GM23338 (cell line): ENCODE data around the gene NEDD4. TPM values are rescaled to one million over a fixed set of nuclear protein-coding genes. Genes with fewer than 3 reads are reported as not detected.
A peak's percentile ranks its signal among the peaks of the same experiment; 100 is the strongest.
"Not testable (repeated sequence)": the region's sequence is repeated elsewhere in the genome, so short reads cannot be mapped to it uniquely, and the experiment has no call there.

Experiments
- ATAC-seq: fragments of 200-7000 bp; cut with Tn5 transposase; 3 replicates; pipeline ENCODE4 v1.9.1; 2020
- DNase-seq: peaks from one replicate; pipeline ENCODE4 v3.0.0-alpha.2; 2015; ENCODE audit warnings: low spot score
- H2AFZ ChIP-seq: fragments of 200-600 bp; sonication (generic); 2 replicates; pipeline ENCODE4 v1.8.0; 2016; ENCODE audit warnings: antibody characterized with exemption, mild to moderate bottlenecking, moderate library complexity
- H3F3A ChIP-seq: fragments of 200-600 bp; sonication (generic); replicated peaks from 2 replicates; pipeline ENCODE4 v1.8.0; 2017; ENCODE audit warnings: antibody characterized with exemption, mixed run types, low read depth
- H3K27ac ChIP-seq: fragments of 200-600 bp; sonication (generic); 2 replicates; pipeline ENCODE4 v1.6.1; 2016; ENCODE audit warnings: low read depth
- H3K27me3 ChIP-seq: fragments of 200-600 bp; sonication (generic); 2 replicates; pipeline ENCODE4 v1.8.0; 2016; ENCODE audit warnings: mild to moderate bottlenecking, mixed run types, moderate library complexity; ENCODE audit not compliant: insufficient read depth
- H3K36me3 ChIP-seq: fragments of 200-600 bp; sonication (generic); 2 replicates; pipeline ENCODE4 v1.8.0; 2016; ENCODE audit warnings: mild to moderate bottlenecking; ENCODE audit not compliant: insufficient read depth
- H3K4me1 ChIP-seq: fragments of 200-600 bp; sonication (generic); 2 replicates; pipeline ENCODE4 v1.8.0; 2016; ENCODE audit warnings: mild to moderate bottlenecking, moderate library complexity; ENCODE audit not compliant: insufficient read depth
- H3K4me2 ChIP-seq: fragments of 200-600 bp; sonication (generic); 2 replicates; pipeline ENCODE4 v1.7.1; 2017; ENCODE audit warnings: mixed run types
- H3K4me3 ChIP-seq: fragments of 200-600 bp; sonication (generic); 2 replicates; pipeline ENCODE4 v1.6.1; 2016; ENCODE audit warnings: mixed run types
- H3K79me2 ChIP-seq: fragments of 200-600 bp; sonication (generic); replicated peaks from 2 replicates; pipeline ENCODE4 v1.8.0; 2017; ENCODE audit warnings: mild to moderate bottlenecking; ENCODE audit not compliant: insufficient read depth
- H3K9me2 ChIP-seq: fragments of 200-600 bp; sonication (generic); 2 replicates; pipeline ENCODE4 v1.8.0; 2017; ENCODE audit not compliant: insufficient read depth
- H4K20me1 ChIP-seq: fragments of 200-600 bp; sonication (generic); replicated peaks from 2 replicates; pipeline ENCODE4 v1.8.0; 2017; ENCODE audit warnings: mild to moderate bottlenecking; ENCODE audit not compliant: insufficient read depth
- H3K27ac Mint-ChIP-seq: 2 replicates; pipeline ENCODE4 v1.8.0; 2020; ENCODE audit warnings: inconsistent platforms, mild to moderate bottlenecking, moderate library complexity, mixed read lengths
- H3K27me3 Mint-ChIP-seq: 3 replicates; pipeline ENCODE4 v1.8.0; 2022; ENCODE audit warnings: low read depth, mild to moderate bottlenecking, moderate library complexity, mixed read lengths, inconsistent platforms; ENCODE audit not compliant: insufficient read depth, poor library complexity
- H3K36me3 Mint-ChIP-seq: 3 replicates; pipeline ENCODE4 v1.8.0; 2021; ENCODE audit warnings: low read depth, mild to moderate bottlenecking, inconsistent platforms, moderate library complexity, mixed read lengths
- H3K4me1 Mint-ChIP-seq: 3 replicates; pipeline ENCODE4 v1.8.0; 2020; ENCODE audit warnings: mild to moderate bottlenecking, inconsistent platforms, mixed read lengths
- H3K4me3 Mint-ChIP-seq: 3 replicates; pipeline ENCODE4 v1.8.0; 2021; ENCODE audit warnings: moderate library complexity, mild to moderate bottlenecking, inconsistent platforms, mixed read lengths
- H3K9me3 Mint-ChIP-seq: 3 replicates; pipeline ENCODE4 v1.8.0; 2020; ENCODE audit warnings: moderate library complexity, mild to moderate bottlenecking, inconsistent platforms, mixed read lengths
- POLR2AphosphoS5 ChIP-seq: IDR thresholded peaks from 2 replicates; pipeline ENCODE4 v1.6.1; 2016; ENCODE audit warnings: antibody characterized with exemption, low read depth
- REST ChIP-seq: IDR thresholded peaks from one replicate; pipeline ENCODE4 v1.6.1; 2018; ENCODE audit warnings: antibody characterized with exemption; ENCODE audit not compliant: unreplicated experiment
- ZNF462 ChIP-seq: fragments of 250-450 bp; sonication (Bioruptor Pico); IDR thresholded peaks from 2 replicates; pipeline ENCODE4 v1.5.0; 2020; ENCODE audit warnings: mild to moderate bottlenecking, moderate library complexity
- polyA plus RNA-seq: library from polyadenylated mRNA; unstranded; fragments of >200 nt; fragmentation: Nextera tagmentation; extraction: Ambion mirVana; gene quantifications from 2 replicates; pipeline ENCODE4 v1.2.1, GENCODE V29; 2016
- total RNA-seq: library from RNA; depleted of rRNA; stranded (reverse); fragments of >200 nt; shearing (Covaris generic); gene quantifications from 2 replicates; pipeline ENCODE4 v1.2.3, GENCODE V29; 2014
- TF ChIP-seq, protein P1 (sequence below), 2 experiments: fragments of 200-600 bp in 1 of 2; sonication (generic) in 1 of 2; conservative IDR thresholded peaks; 2 replicates each; pipeline versions ENCODE4 v1.5.1 to v1.6.1; 2016 to 2017; ENCODE audit warnings: antibody characterized with exemption in 2 of 2, low read depth in 2 of 2, mild to moderate bottlenecking in 2 of 2, moderate library complexity in 1 of 2

Gene NEDD4
- total and polyA plus RNA-seq, 2 experiments from 2014 or later, result 2.1 to 7.2 TPM

GRCh38 chr15:56023160-56023559 lies 29.7 kb upstream of the NEDD4 start:
- not testable (repeated sequence) for H3K4me3 Mint-ChIP-seq, H3K36me3 ChIP-seq, H3K36me3 Mint-ChIP-seq, H4K20me1 ChIP-seq, H2AFZ ChIP-seq, H3K4me1 ChIP-seq, H3K27me3 Mint-ChIP-seq, H3K4me2 ChIP-seq, H3K9me2 ChIP-seq, H3K4me3 ChIP-seq, H3K27ac Mint-ChIP-seq, H3F3A ChIP-seq, H3K27me3 ChIP-seq, H3K27ac ChIP-seq, H3K4me1 Mint-ChIP-seq, H3K79me2 ChIP-seq, ATAC-seq, DNase-seq
- H3K9me3 Mint-ChIP-seq, result peaks cover 15% of the 10 kb centered on the region

DNA sequence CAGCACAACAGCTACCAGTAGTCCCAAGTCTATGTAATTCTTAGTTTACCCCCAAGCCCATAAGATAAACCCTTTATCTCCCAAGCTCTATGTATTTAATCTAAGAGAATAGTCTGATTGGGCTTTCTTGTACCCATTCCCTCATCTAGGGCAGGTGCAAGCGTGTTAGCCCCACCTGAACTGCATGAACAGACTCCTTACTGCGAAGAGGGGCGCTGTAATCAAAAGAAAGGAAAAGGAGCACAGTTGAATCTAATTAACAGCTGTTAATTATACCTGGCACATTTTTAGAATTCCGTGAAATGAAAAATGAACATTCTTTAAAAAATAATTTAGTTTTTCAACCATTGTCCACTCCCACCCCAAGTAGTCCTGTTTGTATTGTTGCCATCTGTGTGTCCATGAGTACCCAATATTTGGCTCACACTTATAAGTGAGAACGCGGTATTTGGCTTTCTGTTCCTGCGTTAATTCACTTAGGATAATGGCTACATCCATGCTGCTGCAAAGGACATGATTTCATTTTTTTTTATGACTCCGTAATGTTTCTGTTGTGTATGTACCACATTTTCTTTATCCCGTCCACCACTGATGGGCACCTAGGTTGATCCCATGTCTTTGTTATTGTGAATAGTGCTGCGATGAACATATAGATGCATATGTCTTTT lies 26.5 kb upstream of the NEDD4 start:
- Histone ChIP-seq H3K4me1 (no peaks in the 10 kb centered on the region), H3K9me2 (0 out of 2 replicates have a peak, but pooled peaks cover 5% of the 10 kb centered on the region), H3K79me2 (no peaks in the 10 kb centered on the region), H3F3A (no peaks in the 10 kb centered on the region), H3K4me3 (no peak overlapping the region), H2AFZ (no peak overlapping the region), H3K27ac (no peak overlapping the region), H4K20me1 (no peaks in the 10 kb centered on the region), H3K36me3 (no peaks in the 10 kb centered on the region), H3K4me2 (no peak overlapping the region), H3K27me3 (no peaks in the 10 kb centered on the region)
- ATAC-seq (no peak), DNase-seq (no peak)
- Mint-ChIP-seq H3K36me3 (peaks cover 13% of the 10 kb centered on the region; the same call in 2 of the 3 replicates), H3K9me3 (peaks cover 20% of the 10 kb centered on the region), H3K4me3 (no peak overlapping the region), H3K27me3 (peaks cover 6% of the 10 kb centered on the region), H3K27ac (no peak overlapping the region), H3K4me1 (no peaks in the 10 kb centered on the region)
- TF ChIP-seq ZNF462 (CRISPR knock-in tag) (no peak), POLR2AphosphoS5 (no peak), REST (no peak)
- TF ChIP-seq, protein P1, sequence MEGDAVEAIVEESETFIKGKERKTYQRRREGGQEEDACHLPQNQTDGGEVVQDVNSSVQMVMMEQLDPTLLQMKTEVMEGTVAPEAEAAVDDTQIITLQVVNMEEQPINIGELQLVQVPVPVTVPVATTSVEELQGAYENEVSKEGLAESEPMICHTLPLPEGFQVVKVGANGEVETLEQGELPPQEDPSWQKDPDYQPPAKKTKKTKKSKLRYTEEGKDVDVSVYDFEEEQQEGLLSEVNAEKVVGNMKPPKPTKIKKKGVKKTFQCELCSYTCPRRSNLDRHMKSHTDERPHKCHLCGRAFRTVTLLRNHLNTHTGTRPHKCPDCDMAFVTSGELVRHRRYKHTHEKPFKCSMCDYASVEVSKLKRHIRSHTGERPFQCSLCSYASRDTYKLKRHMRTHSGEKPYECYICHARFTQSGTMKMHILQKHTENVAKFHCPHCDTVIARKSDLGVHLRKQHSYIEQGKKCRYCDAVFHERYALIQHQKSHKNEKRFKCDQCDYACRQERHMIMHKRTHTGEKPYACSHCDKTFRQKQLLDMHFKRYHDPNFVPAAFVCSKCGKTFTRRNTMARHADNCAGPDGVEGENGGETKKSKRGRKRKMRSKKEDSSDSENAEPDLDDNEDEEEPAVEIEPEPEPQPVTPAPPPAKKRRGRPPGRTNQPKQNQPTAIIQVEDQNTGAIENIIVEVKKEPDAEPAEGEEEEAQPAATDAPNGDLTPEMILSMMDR (conservative IDR thresholded peaks at IDR 0.05; ENCODE audit: low read depth in 2 of 2), result 0 out of 4 replicates have a peak, but pooled peaks of 1 of the 2 experiments have one; percentile 5
